ENCODE results near the gene CNTFR.

DNA sequence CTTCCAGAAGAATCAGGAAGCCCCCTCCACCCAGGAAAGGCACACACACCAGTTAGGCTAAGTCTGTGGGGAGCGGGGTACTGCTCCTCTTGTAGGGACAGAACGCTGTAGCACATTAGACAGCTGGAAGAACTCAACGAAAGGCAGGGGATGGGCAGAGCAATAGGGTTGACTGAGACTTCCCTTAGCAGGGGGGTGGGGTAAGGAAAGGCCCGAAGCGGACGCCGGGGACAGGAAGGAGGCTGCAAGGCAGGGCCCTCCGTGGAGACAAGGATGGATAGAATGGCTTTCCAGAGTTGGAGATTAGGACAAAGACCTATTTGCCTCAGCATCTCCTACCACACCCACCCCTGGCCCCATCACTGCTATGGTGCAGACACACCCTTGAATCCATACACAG is 14.3 kb downstream of the CNTFR start:
- TF ChIP-seq, protein P1, sequence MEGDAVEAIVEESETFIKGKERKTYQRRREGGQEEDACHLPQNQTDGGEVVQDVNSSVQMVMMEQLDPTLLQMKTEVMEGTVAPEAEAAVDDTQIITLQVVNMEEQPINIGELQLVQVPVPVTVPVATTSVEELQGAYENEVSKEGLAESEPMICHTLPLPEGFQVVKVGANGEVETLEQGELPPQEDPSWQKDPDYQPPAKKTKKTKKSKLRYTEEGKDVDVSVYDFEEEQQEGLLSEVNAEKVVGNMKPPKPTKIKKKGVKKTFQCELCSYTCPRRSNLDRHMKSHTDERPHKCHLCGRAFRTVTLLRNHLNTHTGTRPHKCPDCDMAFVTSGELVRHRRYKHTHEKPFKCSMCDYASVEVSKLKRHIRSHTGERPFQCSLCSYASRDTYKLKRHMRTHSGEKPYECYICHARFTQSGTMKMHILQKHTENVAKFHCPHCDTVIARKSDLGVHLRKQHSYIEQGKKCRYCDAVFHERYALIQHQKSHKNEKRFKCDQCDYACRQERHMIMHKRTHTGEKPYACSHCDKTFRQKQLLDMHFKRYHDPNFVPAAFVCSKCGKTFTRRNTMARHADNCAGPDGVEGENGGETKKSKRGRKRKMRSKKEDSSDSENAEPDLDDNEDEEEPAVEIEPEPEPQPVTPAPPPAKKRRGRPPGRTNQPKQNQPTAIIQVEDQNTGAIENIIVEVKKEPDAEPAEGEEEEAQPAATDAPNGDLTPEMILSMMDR (IDR thresholded peaks at IDR 0.05) = no peak
- TF ChIP-seq EZH2 (IDR thresholded peaks at IDR 0.05) = no peak

Measured in neural progenitor cell (in vitro differentiated cells).